NCI-H748 treated with DMSO at 0.1 percent for 48 hours (cell line): ENCODE data around the gene ISYNA1.
"Not testable (repeated sequence)": the region's sequence is repeated elsewhere in the genome, so short reads cannot be mapped to it uniquely, and the experiment has no call there.

Experiments used
- DNase-seq: peaks from one replicate; lab custom pipeline; 2025; lab: John Stamatoyannopoulos, UW

The ISYNA1 gene

DNA sequence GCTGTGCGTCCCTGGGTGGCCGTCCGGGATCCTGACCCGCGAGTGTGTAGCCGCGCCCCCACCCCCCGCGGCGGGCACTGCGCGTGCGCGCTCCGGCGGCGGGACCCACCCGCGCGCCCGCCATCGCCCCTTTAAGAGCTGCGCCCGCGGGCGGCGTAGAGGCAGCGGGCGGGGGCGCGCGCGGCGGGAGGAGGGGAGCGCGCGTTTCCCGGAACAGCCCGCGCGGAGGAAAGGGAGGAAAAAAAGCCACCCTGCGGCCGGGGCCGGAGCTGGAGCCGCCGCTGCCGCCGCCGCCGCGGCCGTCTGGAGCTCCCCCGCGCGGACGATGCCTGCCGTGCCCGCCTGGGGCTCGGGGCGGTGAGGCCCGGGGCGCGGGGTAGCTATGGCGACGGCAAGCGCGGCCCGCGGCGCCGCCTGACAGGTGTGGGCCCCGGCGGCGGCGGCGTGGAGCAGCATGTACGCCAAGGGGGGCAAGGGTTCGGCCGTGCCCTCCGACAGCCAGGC, 18.7 kb downstream of the ISYNA1 start, which contains the start of gene SSBP4:
SSBP4 (plus strand) TSS at position 204 of the 504 bp plus-strand sequence; CDS start at position 455, 251 bp downstream.
- DNase-seq: no peak

DNA sequence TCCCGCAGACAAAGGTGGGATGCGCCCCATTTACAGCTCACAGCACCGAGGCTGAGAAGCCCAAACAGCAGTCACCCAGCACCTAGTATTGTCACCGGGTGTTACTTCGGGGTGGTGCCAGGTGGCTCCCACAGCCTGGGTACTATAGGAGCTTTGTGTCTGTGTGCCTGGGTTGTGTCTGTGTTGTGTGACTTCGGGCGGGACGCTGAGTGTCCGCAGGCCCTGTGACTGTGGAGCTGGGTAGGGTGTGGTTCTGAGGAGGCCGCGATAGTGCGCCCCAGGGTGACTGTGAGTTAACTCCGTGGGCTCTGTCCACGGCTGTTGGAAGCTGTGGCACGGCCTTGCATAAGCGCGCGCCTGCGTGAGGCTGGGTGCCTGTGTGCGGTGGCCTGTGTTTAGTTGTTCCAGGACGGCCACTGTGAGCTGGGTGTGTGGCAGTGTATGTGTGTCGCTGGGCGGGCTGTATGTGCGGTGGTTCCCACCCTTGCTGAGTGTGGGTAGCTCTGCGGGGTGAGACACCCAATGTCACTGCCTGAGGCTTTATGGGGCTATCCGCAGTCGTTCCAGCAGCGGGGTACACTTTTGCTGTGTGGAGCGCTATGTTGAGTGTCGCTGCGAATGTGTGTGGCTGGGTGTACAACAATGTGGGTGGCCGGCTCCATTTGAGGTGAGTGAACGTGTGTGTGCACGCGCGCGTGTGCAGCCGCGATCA, 19.3 kb downstream of the ISYNA1 start:
- peak; percentile 6 for DNase-seq

DNA sequence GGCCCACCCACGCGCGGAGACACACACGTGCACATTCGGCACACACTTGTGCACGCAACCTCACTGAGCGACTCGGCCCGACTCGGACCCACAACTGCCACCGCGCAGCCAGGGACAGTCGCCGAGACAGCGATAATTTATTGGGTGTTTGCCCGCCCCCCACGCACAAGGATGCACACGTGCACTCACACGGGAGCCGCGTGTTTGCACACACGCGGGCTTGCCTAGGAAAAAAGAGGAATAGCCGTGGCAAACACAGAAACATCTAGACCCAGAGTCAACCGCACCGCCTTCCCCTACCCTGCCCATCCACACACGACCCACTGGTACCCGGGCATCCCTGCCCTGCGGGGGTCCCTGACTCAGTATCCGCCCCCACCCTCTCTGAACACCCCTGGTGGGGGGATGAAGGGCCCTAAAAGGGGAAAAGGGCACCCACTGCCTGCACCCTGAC, 19.9 kb downstream of the ISYNA1 start:
- no peak for DNase-seq

DNA sequence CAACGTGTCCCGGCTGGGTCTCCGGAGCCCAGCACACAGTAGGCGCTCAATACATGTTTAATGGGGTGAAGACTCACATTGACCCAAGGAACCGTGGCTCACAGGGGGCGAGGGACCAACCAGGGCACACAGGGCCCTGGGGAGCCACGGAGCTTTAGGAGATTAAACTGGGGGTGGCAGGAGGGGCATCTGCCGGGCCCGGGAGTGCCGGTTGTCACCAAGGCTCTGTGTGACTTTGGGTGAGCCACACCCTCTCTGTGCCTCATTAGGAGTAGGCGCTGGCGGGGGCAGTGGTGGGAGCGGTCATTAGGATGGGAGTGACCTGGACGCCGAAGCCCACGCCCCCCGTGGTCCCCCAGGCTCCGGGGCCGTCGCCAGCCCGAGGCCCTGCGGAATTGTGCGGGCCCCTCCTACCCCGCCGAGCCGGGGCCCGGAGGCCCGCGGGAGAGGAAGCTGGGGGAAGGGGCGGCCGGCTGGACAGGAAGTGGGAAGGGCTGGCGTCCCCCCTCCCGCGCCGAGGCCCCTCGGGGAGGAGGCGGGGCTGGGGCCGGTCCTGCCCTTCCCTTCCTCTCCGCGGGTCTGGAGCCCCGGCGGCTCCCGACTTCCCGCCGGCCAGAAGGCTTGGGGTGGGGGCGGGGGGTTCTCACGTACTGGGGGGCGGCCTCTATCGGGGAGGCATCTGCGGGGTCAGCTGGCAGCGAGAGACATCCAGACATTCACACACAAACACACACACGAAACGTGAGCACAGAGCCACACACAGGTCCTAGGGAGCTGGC, 20.5 kb downstream of the ISYNA1 start:
- peak; percentile 28 for DNase-seq

DNA sequence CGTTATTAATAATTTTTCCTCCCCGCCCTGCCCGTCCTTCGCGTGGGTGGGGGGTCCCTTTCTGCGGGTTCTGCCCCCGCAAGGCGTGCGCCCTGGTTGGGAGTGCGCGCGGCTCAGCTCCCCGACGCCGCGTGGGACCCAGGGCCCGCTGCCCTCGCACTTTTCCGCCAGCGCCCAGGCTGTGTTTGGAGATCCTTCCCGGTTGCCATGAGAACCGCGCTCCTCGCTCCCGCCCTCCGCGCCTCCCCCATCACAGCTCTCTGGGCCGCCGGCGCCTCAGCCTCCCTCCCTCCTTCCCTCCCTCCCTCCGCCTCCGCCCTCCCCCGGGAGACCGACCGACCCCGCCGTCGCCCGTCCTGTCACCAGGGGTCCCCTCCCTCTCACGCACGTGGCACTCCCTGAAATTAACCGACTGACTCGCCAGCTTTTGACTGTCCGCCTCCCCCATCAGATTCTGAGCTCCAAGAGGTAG, 21.1 kb downstream of the ISYNA1 start:
- peak; percentile 59 for DNase-seq

DNA sequence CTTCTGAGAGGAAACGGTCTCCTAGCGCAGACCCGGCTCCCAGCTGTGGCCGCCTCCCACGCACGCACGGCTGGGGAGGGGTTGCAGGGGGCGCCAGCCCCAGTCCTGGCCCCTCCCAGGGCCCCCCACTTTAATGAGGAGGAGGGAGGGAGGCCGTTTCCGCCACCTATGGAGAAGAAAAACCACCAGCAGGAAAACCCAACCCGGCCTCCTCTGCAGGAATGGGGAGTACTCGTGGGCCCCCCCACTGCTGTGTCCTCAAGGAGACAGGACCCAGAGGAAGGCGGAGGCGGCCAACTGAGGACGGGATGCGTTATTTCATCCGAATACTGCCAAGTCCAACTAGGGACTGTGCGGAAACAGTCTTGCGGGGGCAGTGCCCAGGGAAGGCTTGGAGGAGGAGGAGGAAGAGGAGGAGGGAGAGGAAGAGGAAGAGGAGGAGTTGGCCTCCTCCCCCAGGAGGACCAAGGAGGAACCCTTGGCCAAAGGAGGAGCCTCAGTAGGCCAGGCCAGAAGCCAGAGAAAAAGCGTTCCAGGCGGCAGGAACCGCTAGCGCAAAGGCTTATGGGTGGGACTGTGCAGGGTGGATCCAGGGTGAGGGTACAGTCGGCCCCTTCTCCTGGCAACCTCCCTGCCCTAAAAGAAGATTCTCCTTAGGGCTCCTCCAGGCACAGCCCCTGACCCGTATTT, 22.6 kb downstream of the ISYNA1 start:
- no peak for DNase-seq

DNA sequence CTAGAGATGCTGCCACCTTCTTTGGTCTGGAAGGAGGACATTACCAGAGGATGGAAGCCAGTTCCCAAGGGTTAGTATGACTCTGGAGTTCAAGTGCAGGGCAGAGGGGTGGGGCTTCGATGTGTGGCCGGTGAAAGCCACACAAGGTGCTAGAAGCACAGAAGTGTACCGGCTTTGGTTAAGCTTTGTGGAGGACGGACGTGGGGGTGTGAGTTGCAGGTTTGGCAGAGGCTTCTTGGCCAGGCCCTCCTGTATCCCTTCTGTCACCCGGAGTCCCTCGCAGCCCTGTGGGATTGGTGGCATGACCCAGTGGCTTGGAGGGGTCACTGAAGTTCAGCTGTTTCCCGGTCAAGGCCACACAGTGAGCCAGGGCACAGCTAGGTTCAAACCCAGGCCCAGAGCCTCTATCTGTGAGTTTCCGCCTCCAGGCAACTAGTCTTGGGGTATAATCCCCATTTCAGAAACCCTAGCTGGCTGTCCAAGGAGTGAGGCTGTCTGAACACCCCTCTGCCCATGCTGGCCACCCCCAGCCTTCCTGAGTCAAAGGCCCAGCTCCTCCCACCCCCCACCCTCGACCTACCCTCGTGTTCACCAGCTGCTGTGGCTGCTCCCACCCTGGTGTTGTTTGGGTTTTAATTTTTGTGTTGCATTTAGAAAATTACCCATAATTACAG, 23.3 kb downstream of the ISYNA1 start:
- peak; percentile 9 for DNase-seq

DNA sequence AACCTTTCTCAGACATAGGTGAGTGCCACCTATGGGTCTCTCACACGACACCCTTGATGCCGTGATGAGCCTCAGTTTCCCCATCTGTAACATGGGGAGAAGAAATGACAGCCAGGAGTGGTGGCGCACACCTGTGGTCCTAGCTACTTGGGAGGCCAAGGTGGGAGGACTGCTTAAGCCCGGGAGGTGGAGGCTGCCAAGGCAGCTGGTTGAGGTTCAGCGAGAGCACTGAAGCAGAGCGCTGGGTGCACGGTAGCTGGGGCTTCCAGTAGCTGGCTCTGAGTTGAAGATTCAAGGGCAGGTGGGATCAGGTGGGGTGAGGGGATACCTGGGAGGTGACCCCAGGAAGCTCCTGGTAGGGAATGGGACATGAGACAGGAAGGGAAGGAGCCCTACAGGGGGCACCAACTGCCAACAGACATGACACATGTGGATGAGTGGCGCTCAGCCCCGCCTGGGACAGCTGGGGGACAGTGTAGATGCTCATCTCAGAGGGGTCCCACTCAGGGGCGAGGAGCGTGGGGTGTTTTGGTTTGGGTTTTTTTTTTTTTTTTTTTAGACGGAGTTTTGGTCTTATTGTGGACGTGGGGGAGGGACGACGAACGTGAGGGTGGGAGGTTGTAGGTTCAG, 25.2 kb downstream of the ISYNA1 start:
- no peak for DNase-seq

DNA sequence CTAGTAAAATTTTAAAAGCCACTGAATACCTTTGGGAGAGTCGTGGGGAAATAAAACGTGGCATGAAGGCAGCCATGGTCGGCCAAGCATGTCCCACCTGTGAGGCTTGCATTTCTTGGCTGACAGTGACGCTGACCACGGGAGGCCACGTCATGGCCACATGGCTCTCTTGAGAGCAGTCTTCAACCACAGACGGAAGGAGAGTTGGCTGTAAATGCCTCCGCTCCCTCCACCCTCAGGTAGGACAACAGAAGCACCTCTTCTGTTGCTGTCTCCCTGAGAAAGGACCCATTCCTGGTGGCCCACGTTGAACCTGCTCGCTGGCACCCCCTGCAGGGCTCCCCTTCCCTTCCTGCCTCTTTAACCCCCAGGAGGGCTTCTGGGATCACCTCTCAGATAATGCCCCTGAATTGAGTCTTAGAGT, 29.9 kb downstream of the ISYNA1 start:
- no peak for DNase-seq

DNA sequence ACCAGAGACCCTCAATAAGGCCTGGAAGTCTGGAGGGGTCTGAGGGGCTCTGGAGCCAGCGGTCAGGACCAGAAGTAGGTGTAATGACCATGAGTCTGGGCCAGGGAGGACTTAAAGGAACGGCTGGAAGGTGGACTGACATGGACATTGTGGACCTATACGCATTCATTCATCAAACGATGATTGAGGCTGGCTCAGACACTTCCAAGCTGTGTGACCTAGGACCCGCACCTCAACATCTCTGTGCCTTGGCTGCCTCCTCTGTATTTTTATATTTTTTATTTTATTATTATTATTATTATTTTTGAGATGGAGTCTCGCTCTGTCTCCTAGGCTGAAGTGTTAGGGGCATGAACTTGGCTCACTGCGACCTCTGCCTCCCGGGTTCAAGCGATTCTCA, 31.2 kb downstream of the ISYNA1 start:
- no peak for DNase-seq

DNA sequence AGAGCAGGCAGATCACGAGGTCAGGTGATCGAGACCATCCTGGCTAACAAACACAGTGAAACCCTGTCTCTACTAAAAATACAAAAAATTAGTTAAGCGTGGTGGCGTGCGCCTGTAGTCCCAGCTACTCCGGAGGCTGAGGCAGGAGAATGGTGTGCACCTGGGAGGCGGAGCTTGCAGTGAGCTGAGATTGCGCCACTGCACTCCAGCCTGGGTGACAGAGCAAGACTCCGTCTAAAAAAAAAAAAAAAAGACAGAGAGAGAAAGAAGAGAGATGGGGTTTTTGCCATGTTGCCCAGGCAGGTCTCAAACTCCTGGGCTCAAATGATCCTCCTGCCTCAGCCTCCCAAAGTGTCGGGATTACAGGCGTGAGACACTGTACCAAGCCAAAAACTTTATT, 32.2 kb downstream of the ISYNA1 start:
- not testable (repeated sequence) for DNase-seq

DNA sequence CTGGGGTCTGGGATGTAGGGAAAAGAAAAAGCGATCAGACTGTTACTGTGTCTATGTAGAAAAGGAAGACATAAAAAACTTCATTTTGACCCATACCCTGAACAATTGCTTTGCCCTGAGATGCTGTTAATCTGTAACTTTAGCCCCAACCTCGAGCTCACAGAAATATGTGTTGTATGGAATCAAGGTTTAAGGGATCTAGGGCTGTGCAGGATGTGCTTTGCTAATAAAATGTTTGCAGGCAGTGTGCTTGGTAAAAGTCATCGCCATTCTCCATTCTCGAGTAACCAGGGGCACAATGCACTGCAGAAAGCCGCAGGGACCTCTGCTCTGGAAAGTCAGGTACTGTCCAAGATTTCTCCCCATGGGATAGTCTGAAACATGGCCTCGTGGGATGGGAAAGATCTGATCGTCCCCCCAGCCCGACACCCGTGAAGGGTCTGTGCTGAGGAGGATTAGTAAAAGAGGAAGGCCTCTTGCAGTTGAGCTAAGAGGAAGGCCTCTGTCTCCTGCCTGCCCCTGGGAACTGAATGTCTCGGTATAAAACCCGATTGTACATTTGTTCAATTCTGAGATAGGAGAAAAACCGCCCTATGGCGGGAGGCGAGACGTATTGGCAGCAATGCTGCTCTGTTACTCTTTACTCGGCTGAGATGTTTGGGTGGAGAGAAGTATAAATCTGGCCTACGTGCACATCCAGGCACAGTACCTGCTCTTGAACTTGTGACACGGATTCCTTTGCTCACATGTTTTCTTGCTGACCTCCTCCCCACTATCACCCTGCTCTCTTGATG, 35.3 kb downstream of the ISYNA1 start:
- DNase-seq: not testable (repeated sequence)

DNA sequence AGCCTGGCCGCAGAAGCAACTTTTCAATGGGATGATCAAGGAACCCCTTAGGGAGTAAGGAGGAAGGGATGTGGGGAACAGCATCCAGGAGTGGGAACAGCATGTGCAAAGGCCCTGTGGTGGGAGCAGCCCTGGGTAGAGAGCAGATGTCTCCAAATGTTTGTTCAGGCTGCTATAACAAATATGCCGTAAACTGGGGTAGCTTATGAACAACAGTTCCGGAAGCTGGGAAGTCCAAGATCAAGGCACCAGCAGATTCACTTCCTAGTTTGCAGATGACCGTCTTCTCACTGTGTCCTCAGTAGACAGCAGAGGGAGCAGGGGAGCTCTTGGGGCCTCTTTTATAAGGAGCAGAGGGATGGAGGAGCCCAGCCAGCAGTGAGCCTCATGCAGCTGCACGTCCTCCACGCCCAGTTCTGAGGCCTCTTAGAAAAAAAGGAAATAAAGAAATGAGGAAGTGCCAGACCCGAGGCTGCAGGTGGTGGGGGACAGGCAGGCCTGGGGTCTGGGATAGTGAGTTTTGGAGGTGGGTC, 36.3 kb downstream of the ISYNA1 start:
- DNase-seq: no peak

DNA sequence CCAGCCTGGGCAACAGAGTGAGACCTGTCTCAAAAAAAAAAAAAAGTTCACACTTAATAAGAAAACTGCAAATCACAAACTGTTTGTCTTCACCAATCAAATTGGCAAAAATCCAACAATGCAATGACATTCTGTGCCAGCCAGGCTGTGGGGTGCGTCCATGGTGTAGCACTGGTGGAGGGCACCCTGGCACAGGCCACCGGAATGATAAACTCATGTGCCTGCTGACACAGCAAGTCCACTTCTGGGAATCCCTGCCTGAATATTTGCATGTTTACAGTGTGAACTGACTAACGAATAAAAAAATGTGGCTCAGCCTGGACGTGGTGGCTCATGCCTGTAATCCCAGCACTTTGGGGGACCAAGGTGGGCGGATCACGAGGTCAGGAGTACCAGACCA, 38.9 kb downstream of the ISYNA1 start:
- no peak for DNase-seq

DNA sequence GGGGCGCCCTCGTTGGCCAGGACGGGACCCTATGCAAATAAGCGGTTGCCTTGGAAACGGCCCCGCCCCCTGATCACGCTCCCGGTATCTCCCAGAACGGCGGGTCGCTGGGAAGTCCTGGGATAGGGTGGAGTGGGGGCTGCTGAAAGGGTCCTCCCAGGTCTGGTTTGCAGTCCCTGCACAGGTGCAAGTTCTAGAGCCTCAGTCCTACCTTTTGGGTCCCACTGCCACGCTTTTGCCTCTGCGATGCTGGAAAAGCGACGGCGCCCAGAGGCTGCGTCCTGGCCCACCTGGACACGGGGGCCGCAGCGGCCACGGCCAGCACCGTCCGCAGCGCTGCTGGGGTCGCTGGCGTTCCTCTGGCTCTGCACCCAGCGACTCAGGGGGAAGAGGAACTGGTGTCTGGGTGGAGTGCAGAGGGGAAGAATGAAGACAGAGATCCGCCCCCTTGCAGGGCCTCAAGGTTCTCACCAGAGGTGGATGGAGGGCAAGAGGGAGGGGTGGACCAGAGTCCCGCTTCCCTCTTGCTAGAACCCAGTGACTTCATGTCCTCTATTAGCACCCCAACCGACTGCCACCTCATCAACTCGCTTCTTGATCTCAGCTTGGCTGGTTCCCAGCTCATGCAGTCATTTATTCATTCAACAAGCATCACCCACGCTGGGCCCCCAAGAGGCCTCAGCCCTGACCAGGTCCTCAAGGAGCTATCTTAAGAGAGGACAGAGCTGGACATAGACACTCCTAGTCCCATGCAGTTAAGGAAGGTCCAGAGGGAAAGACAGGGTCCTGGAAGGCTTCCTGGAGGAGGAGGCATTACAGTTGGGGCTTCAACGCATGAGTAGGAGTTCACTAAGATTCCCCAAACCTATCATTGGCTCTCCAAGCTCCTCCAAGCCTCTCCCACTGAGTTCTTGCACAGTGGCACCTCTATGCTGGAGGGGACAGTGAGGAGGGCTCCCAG, 40.4 kb downstream of the ISYNA1 start, which contains the start of gene LRRC25:
LRRC25 (minus strand) TSS at position 381 of the 961 bp plus-strand sequence. CDS start 659 bp downstream, outside the sequence.
- no peak for DNase-seq

DNA sequence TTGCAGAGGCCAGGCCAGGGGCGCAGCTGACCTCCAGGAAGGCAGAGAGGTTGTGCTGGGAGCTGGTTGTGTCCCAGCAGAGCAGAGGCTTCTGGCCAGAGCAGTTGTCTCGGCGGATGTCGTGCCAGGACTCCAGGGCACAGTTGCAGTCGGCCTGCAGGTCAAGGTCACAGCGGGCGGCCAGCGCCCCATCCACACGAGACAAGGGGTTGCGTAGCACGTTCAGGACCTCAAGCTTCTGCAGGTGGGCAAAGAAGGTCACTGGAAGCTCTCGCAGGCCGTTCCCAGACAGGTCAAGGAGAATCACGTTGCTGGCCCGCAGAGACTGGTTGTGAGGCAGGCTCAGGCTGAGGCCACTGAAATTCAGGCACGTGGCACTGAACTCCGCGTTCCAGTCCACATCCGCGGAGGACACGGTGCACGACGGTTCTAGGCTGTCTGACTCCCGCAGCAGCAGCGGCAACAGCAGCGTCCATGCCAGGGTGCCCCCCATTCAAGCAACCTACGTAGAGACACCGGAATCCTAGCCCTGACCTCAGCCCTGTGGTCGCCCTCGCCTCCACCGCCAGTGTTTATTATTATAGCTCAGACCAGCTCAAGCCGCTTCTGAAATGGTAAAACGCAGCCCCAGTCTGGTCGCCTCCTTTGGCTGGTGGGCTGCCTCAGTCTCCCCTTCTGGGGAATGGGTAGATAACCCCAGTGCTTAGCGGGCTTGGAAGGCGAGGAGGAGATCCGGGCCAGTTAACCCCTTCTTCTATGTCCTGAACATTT, 41.3 kb downstream of the ISYNA1 start:
- DNase-seq: no peak

DNA sequence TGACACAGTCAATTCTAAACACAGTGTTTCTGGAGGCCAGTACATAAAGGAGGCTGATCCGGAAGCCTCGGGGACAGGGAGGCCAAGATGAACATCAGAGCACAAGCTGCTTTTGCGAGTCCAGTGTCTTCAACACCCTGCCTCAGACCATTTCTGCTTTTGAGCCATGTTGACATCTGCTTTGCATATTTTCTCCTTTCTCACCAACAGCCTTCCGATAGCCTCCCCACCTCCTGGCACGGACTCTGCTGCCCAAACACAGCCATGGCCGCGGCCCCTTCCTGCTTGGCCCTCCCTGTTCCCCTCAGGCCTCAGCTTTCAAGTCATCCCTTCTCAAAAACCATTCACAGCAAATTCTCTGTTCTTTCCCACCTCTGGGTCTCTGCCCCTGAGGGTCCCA, 44.1 kb downstream of the ISYNA1 start:
- DNase-seq: no peak

DNA sequence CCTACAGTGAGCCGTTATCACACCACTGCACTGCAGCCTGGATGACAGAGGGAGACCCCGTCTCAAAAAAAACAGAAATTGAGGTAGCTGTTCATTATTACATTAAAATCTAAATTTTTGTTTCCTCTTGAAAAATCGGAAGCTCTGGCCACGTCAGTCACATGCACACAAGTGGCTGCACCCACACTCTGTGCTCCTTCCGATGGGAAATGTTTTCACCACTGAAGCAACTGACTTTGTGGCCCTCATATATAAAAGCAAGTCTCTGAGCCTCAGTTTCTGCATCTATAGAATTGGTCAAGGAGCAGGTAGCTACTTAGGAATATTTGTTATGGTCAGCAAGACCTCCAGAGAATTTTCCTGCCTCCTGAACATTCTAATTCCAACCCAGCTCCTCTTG, 45.0 kb downstream of the ISYNA1 start:
- DNase-seq: no peak
